ENCODE measurements around the gene LURAP1L.

GRCh38 chr9:12775679-12776512, 1.1 kb downstream of the LURAP1L start:
- TF ChIP-seq CTCF (conservative IDR thresholded peaks at IDR 0.05 in 1 of 2, IDR thresholded peaks at IDR 0.05 in 1 of 2; ENCODE audit: low read depth in 1 of 2, low read length in 2 of 2): peak; percentile 57 to 62
- TF ChIP-seq EZH2 (IDR thresholded peaks at IDR 0.05; ENCODE audit: low read length, missing control alignments): no peak
